ENCODE results near the gene MAN1C1.

MAN1C1 gene

DNA sequence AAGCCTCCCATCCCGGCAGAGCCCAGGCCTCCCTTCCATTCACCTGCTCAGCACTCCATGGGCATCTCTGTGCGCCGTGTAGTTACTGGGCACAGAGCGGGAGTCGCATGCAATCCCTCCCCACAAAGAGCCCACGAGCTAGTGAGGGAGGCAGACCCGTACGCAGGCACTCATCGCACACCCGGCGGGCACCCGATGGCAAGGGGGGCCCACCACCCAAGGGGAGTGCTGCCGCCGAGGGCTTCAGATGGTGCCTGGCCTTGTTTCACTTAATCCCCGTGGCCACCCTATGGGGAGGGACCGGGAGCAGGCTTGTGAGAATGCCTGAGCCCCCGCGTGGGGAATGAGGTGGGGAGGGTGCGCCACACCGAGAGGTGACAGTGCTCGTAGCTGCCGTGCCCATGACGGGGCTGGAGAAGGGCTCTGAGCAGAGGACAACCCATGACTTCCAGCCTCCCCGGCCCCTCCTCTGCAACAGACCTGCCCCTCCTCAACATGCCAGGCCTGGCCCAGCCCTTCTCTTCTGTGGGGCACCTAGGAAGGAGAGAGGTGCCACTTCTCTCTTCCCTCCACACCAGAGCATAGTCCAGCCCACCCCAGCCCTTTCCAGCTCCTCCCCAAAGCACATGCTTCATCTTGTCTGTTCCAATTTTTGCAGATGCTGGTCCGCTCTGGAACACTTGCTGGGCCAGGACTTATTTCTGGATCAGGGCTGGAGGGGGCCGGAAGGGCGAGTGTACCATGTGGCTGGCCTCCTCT is 153.2 kb downstream of the MAN1C1 start:
- no peak for DNase-seq

GRCh38 chr1:25770541-25771220 is 154.1 kb downstream of the MAN1C1 start:
- DNase-seq: no peak

GRCh38 chr1:25771221-25772114 is 154.9 kb downstream of the MAN1C1 start:
- DNase-seq: no peak

GRCh38 chr1:25772164-25772563 is 155.6 kb downstream of the MAN1C1 start:
- DNase-seq: no peak

DNA sequence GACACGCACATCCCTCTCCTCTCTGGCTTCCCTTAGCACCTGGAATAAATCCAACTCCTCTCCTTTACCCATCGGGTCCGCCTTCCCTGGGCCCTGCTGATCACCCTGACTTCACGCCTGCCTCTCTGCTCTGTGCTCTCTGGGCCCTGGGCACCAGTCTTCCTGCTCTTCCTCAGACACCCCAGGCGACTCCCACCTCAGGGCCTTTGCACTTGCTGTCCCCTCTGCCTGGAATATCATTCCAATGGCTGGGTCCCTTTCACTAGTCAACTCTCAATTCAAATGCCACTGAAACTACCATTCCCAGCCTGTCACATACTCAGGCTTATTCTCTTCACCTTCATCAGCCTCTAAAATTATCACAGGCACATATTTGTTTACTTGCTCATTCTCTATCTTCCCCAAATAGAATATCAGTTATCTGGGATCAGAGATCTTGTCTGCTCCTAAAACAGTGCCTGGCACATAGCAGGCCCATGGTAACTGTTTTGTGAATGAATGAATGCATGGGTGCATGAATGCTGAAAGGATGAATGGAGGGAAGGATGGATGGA is 156.2 kb downstream of the MAN1C1 start:
- no peak for DNase-seq

GRCh38 chr1:25773441-25774125 is 157.0 kb downstream of the MAN1C1 start:
- DNase-seq: no peak

DNA sequence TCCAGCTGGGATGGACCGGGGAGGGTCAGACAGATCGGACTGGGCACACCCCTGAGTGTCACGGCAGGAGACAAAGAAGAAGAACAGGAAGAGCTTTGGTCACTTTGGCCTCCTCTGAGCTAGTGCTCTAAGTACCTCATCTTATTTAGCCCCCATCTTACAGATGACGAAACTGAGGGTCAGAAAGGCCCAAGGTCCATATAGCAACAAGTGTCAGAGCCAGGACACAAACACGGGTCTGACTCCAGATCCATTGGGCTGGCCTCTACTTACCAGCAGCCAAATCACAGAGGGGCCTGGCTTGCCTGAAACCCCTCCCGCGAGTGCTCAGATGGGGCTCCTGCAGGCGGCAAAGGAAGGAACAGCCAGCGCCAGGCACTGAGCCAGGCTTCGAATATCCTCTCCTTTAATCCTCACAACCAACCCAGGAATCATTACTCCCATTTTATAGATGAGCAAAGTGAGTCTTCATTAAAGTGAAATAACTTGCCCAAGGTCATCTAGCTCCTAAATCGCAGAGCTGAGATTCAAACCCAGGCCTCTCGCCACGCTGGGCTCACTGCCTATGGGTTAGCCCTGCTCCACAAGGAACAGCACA is 157.7 kb downstream of the MAN1C1 start:
- DNase-seq: no peak

DNA sequence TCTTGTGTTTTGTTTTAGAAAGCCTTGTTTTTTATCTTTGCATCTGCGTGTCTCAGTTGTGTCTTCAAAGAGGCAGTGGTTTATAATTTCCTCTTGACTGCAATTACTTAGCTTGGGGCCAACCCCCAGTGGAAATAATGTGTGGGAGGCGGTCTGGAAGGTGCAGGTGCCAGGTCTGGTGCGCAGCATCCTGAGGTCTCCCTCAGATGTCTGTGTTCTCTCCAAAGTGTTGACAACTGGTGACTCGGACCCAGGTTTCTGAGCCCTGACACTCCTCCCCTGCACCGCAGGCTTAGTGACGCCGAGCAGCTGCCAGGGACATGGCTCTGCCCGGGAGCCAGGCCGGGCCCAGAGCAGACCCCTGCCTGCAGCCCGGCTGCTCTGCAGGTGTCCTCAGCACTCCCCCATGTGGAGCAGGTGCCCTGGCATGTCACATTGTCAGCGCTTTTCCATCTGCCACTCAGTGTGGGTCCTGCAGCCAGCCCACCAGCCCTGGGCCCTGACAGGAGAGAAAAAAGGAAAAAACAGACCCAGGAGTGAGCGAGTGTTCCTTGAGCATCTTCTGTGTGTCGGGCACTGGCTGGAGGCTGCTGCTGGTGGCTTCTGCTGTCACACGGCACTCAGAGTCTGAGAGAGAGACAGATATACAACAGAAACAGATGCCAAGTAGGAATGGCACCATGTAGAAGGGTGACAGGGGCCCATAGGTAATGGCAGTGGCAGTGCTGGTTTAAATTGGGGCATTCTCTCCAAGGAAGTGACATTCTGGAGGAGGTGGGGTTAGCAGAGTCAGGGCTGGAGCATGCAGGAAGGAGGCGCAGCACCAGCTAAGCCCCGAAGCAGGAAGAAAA is 158.6 kb downstream of the MAN1C1 start:
- no peak for DNase-seq

DNA sequence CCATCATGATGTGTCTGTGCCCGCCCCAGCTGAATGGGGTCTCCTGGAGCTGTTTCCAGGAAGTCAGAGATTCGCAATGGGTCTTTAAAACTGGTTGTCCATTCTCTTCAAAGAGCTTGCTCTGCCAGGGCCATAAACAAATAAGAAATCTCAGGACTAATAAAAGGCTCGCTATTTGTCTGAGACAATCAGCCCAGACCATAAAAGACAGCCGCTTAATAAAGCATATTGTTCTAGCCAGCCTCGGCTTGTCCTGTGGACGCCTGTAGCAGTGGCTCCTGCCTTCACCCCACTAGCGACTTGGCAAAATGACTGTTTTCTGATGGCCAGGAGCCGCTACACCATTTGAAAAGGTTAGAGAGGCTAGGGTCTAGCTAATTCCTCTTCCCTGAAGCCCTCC is 162.8 kb downstream of the MAN1C1 start:
- DNase-seq: no peak

GRCh38 chr1:25779894-25780293 is 163.3 kb downstream of the MAN1C1 start:
- DNase-seq: no peak

DNA sequence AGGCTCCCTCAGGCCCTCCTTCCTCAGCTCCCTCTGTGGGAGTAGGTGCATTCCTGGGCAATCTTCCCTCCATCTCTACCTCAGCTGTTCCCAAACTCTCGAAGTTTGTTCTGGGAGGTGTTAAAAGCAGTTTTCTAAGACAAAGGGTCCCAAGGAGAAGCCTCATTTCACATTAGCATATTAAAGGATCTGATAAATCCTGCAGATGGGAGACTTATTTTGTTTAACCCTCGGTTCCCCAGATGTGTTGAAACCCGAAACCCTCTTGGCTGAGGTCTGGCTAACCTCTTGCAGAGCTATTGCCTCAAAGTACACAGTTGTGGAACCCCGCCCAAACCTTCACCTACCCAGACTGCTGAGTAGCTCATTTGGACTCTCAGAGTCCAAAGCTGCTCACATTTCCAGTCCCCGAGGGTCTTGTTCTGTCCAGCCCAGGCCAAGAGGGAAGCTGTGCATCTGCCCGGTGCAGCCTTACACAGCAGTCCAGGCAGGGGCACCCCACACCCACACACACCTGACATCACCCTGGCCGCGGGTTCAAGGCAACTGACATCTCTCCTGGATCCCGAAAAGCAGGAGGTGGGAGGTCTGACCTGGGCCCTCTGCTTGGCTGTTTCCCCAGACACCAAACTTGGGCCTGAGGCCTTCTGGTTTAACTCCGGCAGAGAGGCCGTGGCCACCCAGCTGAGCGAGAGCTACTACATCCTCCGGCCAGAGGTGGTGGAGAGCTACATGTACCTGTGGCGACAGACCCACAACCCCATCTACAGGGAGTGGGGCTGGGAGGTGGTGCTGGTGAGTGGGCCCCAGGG is 163.9 kb downstream of the MAN1C1 start:
- DNase-seq: no peak

- DNase-seq: no peak
Observed at GRCh38 chr1:25781130-25781433, 164.5 kb downstream of the MAN1C1 start.

DNA sequence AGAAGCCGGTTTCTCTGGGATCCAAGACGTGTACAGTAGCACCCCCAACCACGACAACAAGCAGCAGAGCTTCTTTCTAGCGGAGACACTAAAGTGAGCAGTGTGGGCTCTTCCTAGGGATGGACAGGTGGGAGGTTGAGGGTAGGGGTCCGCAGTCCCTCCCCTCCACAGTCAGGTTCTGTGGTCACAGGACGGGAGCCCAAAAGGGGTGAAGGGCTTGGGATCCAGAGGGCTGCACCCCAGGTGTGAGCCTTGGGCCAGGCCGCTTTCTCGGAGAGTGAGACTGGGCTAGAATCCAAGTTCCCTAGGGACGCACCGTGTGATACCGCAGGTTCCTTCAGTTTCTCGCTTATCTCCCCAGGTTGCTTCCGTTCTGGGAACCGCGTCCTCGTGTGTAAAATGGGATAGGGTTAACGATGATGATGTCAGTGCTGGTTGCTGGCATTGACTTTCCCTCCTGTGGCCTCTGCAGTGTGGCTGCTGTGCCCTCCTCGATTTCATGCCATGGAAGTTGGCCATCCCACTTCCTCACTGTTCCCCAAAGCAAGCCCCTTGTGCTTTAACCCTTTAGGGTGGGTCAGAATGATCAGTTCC is 166.1 kb downstream of the MAN1C1 start:
- no peak for DNase-seq

GRCh38 chr1:25784575-25785051 is 168.0 kb downstream of the MAN1C1 start:
- no peak for DNase-seq

DNA sequence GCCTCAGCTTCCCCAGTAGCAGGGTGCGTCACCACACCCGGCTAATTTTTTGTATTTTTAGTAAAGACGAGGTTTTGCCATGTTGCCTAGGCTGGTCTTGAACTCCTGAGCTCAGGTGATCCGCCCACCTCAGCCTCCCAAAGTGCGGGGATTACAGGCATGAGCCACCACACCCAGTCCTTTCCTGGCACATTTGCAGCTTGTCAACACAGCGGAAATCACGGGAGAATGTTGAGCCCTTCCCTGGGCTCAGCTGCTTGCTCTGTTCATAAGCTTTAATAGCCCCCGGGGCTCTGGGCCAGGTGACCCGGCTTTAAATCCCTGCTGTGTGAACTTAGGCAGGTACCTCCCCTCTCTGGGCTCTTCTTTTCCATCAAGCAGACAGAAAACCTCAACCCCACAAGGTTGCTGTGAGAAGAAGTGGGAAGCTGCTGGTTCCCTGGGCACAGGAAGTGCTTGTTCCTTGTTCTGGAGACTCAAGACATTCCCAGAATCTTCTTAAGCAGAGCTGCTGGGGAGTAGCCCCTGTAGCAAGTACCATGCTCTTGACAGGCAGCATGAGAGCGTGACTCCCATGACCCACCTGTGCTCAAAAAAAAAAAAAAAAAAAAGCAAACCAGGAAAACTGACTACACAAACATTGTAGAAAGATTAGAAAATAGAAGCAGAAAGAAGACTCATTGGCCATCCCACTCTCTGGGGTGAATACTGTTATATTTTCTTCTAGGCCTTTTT is 168.9 kb downstream of the MAN1C1 start:
- DNase-seq: no peak

- DNase-seq: no peak
Observed at GRCh38 chr1:25786887-25787759, 170.5 kb downstream of the MAN1C1 start.

GRCh38 chr1:25787760-25788166 is 171.2 kb downstream of the MAN1C1 start:
- no peak for DNase-seq

- no peak for DNase-seq
Observed at GRCh38 chr1:25790472-25790871, 173.9 kb downstream of the MAN1C1 start.

Measured in NK-92 treated with Interleukin-12 subunit alpha and Interleukin-12 subunit beta, amount 100 ng/mL, for 24 hours (cell line).